ENCODE data around the gene OR1N2.

DNA sequence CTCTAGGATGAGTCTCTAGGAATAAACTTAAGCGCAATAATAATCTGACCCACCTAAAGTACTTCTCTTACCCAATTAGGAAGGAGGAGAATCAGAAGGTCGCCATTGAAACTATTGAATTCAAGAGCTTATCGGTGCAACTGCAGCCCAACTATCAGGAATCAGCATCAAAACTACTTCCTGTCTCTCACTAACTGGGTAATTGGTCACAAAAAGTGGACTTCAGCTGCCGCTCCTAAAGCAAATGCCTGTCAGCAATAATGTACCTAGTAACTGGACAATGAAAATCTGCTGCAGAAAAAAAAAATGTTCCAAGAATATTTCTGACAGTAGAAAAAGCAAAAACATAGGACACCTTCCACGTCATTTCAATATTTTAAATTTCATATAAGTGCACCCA, 27.0 kb downstream of the OR1N2 start:
- TF ChIP-seq POLR2A (IDR thresholded peaks at IDR 0.05; ENCODE audit: low read depth, low read length) (no peak), TAF1 (IDR thresholded peaks at IDR 0.05; ENCODE audit: low read depth, low read length) (no peak), POLR2AphosphoS5 (IDR thresholded peaks at IDR 0.05; ENCODE audit: low read depth, low read length) (no peak), PAX5 (IDR thresholded peaks at IDR 0.05; ENCODE audit: insufficient read depth, low read length, severe bottlenecking) (no peak)

Data from GM12891 (cell line).